GM21528 (cell line): ENCODE data around the gene ONECUT1.
"Not testable (repeated sequence)": the region's sequence is repeated elsewhere in the genome, so short reads cannot be mapped to it uniquely, and the experiment has no call there.

Source experiments
- ATAC-seq: cut with Tn5 transposase; IDR thresholded peaks from one replicate; pipeline ENCODE4 v1.9.1; 2021; ENCODE audit warnings: mild to moderate bottlenecking, moderate library complexity; ENCODE audit not compliant: unreplicated experiment, low FRiP score

The ONECUT1 gene

DNA sequence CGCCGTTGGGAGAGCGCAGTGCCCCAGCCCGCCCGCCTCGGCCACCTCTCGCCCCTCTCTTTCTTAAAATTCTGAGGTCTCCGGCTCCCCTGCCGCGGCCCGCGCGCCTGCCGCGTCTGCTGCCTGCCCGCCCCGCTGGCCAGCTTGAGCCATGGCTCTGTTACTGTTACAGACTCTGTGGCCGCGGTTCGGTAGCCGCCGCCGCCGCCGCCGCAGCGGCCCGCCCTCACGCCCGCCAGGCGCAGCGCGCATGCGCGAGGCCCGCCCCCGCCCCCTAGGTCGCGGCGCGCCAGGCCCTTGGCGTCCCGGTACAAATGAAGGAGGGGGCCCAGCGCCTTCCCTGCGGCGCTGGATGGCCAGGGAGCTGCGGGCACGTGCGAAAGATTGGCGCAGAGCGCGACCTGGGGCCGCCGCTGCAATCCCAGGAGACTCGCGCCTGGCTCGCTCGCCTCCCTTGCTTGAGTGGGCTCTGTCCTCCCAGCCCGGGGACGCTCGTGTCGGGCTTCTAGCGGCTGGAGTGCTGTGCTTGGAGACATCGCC is at the start of gene ONECUT1:
Gene ONECUT1 (minus strand): TSS at position 168 of the 540 bp plus-strand sequence. CDS start 452 bp downstream, outside the sequence.
- ATAC-seq, result peak; percentile 65

DNA sequence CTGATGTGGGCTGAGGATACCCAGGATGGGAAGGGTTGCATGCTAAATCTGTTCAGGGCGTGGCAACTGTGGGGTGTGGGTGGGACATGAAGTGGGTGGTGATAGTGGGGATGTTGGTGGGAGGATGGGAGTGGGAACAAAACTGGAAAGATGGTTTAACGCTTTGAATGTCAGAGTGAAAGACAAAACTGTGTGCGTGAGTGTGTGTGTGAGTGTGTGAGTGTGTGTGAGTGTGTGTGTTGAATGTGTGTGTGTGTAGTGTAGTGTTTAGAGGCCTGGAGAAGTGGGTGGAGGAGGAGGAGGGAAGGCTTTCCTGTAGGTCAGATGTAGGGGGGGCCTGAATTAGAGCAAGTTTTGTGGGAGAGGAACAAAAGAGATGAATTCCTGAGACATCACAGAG is 44.2 kb upstream of the ONECUT1 start:
- no peak for ATAC-seq

DNA sequence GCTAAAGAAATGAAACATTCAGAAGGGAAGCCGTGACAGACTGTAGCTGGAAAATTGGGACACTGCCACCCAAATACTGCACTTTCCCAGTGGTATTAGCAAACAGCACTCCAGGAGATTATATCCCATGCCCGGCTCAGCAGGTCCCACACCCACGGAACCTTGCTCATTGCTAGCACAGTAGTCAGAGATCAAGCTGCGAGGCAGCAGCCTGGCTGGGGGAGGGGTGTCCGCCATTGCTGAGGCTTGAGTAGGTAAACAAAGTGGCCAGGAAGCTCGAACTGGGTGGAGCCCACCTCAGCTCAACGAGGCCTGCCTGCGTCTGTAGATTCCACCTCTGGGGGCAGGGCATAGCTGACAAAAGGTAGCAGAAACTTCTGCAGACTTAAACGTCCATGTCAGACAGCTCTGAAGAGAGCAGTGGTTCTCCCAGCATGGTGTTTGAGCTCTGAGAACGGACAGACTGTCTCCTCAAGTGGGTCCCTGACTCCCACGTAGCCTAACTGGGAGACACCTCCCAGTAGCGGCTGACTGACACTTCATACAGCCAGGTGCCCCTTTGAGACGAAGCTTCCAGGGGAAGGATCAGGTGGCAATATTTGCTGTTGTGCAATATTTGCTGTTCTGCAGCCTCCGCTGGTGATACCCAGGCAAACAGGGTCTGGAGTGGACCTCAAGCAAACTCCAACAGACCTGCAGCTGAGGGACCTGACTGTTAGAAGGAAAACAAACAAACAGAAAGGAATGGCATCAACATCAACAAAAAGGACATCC is 34.2 kb upstream of the ONECUT1 start:
- not testable (repeated sequence) for ATAC-seq

DNA sequence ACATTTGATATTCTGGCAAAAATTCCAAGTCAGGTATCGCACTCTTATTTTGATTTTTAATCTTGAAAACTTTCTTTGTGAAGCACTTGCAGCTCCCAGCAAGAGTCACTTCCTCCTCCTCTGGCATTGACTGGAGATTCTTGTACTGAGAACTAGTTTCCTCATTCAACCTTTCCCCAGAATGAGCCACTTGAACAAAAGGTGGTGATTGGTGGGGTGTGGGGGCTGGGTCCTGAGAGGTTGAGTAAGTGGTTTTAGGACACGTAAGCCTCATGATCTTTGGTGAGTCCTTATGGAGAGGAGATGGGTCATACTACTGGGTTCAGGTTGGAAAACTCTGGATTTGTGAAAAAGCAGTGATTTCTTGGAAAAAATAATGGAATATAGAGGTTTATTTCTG is 32.3 kb upstream of the ONECUT1 start:
- no peak for ATAC-seq

DNA sequence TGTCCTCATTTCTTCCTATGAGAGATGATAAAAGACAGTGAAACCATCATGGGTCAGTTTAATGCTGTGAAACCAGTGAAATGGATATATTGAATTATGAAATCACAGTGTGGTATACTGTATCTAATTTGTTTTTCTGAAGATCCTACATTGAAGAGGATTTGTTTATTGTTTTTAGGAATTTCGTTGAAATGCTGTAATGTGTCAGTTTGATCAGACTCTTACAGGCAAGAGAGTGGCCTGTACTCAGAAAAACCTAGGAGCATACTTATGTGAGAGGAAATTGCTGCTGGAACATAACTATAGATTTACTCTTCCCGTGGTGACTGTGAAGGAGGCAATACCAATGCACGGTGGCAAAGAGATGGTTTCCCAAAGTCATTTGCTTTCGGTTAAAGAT is 29.1 kb upstream of the ONECUT1 start:
- ATAC-seq, result no peak

DNA sequence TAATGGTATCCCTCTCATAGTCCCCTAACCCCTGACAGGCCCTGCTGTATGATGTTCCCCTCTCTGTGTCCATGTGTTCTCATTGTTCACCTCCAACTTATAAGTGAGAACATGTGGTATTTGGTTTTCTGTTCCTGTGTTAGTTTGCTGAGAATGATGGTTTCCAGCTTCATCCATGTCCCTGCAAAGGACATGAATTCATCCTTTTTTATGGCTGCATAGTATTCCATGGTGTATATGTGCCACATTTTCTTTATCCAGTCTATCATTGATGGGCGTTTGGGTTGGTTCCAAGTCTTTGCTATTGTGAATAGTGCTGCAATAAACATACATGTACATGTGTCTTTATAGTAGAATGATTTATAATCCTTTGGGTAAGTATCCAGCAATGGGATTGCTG is 25.8 kb upstream of the ONECUT1 start:
- not testable (repeated sequence) for ATAC-seq

DNA sequence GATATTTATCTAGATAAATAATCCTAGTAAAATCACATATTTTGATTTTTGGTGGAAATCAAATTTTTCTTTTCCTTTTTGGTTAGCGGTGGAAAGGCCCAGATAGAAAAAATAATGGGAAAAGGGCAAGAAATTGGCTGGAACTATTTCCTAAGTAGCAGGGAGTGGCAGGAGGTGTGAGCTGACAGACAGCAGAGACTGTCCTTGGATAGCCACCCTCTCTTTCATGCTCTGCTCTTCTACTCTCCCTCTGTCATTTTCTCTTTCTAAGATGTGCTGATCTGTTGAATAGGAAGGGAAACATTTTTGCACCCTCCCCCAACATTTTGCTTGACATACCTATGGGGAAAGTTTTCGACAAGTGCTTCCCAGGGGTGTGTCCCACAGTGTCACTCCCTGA is 18.9 kb upstream of the ONECUT1 start:
- no peak for ATAC-seq

DNA sequence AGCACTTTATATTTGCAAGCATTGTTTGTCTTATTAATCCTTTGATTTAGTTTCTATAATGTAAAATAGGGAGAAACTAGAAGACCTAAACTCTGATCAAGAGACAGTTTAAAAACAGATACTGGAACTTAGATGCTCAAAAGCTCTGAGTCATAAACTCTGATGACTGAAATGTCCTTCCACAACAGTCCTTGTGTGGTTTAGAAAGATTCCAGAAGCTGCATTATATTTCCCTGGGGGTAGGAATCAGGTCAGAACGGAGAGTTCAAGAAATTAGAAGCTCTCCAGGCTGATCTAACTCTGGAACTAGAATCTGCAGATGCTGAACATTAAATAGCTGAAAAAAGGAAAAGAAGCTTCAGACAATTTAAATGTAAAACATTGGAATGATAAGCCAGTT is 18.3 kb upstream of the ONECUT1 start:
- ATAC-seq, result no peak

DNA sequence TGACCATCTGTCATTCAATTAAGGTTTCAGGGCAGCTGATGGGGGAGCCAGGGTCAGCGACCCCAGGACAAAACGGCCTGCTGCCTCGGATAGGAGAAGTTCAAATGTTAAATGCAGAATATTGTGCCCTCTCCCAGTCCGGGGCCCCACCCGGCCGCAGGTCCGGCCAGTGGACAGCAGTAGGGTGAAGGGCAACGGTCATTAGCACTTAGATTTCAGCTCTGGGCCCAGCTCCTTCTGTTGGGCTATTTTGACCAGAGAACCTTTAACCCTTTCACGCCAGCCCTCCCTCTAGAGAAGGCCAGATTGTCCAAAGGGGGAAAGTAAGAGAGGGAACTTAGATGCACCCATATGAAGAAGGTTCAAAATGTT is 16.1 kb upstream of the ONECUT1 start:
- no peak for ATAC-seq

DNA sequence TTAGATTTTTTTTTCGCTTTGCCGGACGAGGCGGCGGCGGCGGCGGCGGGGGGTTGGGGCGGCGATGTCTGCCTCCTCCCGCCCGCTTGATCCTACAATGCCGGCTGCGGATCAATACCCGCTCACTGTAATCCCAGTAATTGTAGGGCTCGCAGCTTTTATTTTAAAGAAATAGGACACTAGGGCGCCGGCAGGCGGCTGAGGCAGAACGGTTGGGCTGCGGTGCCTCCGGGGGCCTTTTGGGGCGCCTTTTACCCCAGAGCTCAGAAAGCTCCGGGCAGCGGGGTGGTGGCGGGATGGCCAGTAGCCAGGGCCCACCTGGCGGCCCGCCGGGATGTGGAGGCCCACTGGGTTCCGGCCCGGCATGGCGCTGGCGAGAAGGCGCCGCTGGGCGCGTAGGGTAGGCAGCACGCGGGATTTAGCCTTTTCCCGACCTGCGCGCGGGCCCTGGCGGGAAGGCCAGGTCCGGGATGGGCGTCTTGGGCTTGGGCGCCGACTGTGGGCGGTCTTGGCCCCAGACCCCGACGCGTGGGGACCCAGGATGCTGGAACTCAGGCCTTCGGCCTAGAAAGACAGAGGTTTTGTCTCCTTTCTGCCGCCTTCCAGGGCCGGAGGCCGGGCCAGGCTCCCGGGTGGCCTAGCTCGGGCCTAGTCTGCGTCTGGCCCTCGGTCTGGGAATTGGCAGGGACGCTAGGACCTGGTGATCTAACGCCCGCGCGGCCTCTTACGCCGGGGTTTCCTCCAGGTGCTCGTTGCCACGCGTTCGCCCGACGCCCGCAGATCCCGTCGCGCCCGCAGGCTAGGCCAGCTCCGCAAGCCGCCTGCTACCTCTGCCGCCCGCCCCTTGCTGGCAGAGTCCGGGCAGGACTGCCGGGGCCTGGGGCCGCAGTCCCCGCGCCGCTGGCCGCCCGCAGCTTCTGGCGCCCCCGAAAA is 15.5 kb upstream of the ONECUT1 start:
- no peak for ATAC-seq

DNA sequence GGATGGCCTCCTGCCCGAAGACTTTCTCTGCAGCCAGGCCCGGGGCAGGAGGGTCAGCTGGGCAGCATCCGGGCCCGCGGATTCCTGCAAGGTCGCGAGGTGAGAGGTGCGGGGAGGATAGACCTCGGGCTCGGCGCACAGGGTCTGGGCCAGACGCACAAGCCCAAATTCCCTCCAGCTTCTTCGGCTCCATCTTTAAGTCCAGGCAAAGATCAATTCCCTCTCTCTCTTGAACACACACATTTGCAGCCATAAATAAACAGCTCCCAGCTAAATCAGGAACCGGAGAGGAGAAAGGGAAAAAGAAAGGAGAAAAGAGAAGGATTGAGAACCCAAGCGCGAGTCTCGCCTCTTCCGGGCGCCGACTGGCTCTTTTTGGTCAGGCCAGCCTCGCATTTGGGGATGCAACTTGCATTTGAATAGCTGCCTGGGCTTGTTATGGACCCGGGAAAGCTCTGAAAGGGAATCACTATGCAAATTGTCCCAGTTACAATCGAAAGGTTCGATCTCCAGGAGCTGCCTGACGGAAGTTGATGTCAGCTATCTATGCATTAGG is 14.5 kb upstream of the ONECUT1 start:
- ATAC-seq, result no peak

DNA sequence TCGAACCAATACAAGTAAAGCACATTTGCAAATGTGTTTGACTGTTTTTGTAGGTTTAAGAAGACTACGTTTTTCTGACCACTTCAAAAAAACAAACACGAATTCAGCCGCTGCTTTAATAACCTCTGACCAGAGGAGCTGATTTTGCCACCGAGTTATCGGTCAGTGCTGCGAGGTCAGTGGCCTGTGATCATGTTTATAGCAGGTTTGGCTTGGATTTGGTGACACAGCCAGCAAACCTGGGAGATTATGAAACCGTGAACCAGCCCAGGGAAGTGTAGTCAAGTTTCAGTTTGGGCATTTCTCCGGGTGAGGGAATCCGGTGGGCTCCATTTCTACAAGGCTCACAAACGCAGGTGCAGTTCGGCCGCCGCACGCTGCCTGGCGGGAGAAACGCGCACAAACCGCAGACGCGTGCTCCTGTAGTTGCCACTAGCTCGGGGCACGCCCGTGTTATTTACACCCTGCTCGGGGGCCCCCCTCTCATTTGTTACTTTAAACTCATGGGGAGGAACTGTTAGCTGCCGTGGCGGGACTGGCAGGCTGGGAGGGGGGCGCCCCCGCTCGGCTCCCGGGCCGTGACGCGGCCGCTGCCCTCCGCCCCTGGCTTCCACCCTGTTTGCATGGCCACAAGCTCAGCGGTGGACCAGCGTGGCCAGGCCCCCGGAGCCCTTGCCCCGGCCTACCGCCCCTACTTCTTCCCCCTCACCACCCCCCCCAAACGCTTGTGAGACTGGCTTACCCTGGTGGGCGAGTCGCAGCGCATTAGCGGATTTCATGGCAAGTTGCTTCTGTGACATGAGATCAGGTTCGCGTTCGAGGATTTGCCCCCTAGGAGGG is 13.6 kb upstream of the ONECUT1 start:
- ATAC-seq, result no peak

DNA sequence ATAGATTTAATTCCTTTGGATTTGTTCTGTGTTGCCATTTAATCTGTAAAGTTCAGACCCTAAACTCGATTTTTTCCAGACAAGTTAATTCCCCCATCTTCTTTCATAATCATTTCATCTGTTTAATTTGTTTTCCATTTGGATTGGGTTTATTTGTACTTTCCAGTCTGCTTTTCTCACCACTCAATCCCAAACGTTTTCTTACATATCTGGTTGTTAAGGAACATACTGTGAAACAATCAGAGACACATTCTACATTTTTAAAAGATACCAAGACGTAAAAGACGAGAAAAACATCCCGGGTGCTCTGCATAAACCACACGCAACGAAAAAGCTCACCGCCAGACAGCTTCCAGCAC is 13.0 kb upstream of the ONECUT1 start:
- ATAC-seq, result no peak

DNA sequence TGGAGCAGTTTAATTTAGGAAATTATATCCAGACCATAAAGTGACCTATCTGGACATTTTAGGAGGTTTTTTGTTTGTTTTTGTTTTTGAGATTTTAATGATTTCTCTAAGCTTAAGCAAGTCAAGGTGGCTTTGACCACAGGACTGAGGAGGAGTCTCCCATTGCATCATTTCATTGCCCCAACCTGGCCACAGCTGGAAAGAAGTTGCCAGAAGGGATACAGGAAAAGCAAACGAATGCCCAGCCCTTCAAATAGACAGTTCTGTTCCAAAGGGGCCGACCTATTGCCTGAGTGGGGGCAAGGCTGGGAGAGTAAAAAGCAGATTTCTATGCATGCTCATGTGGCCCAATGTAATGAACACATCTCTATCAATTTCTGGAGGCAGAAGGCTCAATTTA is 12.0 kb upstream of the ONECUT1 start:
- ATAC-seq, result no peak

DNA sequence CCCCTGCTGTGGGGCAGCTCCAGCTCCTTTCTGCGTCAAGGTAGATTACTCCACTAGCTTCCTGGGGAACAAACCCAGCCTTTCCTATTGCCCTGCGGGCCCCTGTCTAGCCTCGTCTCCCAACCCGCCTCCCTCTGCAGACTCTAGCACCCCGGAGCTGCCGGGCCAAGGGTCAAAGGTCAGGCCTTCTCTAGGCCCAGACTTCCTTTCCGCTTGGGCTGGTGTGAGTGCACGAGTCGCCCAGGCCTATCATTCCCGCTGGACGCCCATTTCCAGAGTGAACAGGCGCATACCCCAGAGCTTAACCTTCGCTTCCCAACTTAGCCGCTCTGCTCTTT is 11.6 kb upstream of the ONECUT1 start:
- no peak for ATAC-seq

DNA sequence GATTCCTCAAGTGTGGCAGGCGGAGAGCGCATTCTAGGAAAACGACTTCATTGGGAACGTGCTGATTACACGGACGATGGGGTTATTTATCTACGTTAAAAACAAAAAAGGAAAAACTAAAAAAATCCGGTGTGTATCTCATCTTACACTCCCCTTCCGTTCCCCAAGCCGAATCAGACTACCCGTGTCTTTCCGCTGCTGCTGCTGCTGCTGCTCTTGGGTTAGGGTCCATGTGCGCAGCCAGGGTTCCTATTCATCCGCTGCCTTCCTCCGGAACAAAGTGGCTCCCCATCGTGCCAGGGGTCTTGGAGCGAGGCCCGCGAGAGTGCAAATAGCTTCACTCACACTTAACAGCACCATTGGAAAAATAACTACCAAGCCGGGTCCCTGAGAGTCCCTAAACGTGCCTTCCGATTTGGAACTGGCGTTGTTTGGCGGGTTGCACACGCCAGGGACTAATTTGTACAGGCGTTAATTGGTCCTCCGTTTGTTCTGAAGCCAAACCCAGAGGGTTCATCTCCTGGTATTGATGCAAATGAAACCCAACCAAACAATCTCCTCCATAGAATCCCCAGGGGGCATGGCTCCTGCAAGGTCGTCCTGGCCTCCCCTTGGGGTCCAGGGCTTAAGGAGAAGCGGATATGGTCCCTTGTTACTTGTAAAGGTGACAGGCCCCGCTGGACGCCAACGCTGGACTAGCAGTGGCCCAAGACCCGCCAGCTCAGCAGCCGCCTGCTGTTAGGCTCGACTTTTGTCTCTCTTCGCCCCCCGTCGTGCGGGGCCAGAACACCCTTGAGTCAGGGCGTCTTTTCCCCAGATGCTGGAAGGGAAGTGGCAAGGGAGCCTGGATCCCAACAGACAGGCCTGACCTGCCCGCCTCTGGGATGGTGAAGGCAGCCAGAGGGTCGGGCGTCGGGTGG is 11.0 kb upstream of the ONECUT1 start:
- no peak for ATAC-seq

DNA sequence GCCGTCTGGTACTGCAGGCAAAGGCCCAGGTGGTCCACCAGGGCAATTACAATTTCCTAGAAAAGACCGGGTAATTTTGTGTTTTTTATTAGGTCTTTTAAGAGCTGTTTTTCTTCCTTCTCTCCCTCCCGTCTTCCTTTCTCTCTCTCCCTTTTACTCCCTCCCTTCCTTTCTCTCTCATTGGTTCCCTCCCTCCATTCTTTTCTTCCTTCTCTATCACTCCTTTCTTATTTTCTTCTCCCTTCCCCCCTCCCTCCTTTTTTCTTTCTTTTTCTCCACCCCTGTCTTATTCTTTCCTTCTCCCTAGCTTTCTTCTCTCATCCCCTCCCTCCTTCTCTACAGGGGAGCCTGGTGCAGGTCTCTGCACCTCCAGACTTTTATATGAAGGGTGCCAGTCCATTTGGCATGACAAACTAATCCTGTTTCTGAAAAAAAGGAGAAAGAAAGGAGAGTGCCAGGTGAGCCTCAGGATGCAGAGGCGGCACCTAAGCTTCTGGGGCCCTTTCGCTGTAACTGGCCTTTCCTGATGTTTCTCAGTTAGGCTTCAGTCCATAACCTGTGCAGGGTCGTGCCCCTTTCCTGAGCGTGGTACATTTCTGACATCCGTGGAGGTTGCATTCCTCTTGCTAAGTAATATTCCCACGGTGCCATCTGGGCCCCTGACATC is 9.1 kb upstream of the ONECUT1 start:
- ATAC-seq, result no peak

DNA sequence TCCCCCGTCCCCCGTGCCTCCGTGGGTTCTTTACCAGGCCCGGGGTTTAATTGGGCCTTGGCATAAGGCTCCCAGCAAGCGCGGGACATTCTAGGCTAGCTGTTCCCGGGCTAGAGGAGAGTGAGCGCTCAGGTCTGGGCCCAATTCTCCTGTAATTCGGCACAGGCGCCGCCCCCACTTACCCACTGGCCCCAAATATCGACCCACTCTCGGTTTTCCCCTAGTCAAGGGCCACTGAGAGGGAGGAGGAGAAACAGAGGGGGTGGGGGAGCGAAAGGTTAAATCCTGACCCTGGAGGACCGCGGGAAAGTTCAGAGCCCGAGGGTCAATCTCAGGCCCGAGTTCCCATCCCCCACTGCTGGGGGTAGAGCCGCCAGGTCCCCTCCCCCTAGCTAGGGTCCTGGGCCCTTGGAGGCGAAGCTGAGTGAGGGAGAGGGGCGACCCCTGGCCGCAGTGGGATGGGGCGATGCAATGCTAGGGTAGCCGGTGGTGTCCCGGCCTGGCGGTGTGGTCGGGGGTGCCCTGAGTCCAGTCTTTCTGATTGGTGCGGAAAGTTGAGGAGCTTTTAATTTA is 8.5 kb upstream of the ONECUT1 start:
- ATAC-seq, result no peak
